PFSK-1 (cell line): ENCODE data around the gene DYNC2H1.

Source experiments
- FOXP2 ChIP-seq: optimal IDR thresholded peaks from 2 replicates; pipeline ENCODE3; 2011; ENCODE audit warnings: borderline replicate concordance, control low read depth, inconsistent platforms; ENCODE audit not compliant: insufficient read depth; ENCODE audit errors: extremely low read length, extremely low read depth
- POLR2AphosphoS5 ChIP-seq: IDR thresholded peaks from 2 replicates; pipeline ENCODE4 v1.6.1; 2012; ENCODE audit warnings: low read depth, mild to moderate bottlenecking, control low read depth, low read length, moderate library complexity
- REST ChIP-seq, 2 experiments: IDR thresholded peaks; 2 replicates each; pipeline versions ENCODE4 v1.6.1 to v1.8.0; 2011 to 2012; ENCODE audit warnings: low read depth in 2 of 2, low read length in 2 of 2, control low read depth in 1 of 2, inconsistent platforms in 1 of 2, mild to moderate bottlenecking in 1 of 2, moderate library complexity in 1 of 2; ENCODE audit not compliant: insufficient read depth in 1 of 2
- SIN3A ChIP-seq: IDR thresholded peaks from 2 replicates; pipeline ENCODE4 v1.6.1; 2012; ENCODE audit warnings: mild to moderate bottlenecking, low read length, moderate library complexity, borderline replicate concordance; ENCODE audit not compliant: insufficient read depth
- TAF1 ChIP-seq: IDR thresholded peaks from 2 replicates; pipeline ENCODE4 v1.6.1; 2012; ENCODE audit warnings: low read length, control low read depth, borderline replicate concordance; ENCODE audit not compliant: insufficient read depth

DYNC2H1 gene

GRCh38 chr11:103097279-103097678 lies 11.9 kb upstream of the DYNC2H1 start:
- TF ChIP-seq REST (IDR thresholded peaks at IDR 0.05; ENCODE audit: insufficient read depth in 1 of 2, low read depth in 2 of 2, low read length in 2 of 2), result no peak
- no peak for TF ChIP-seq FOXP2
- TF ChIP-seq SIN3A, result no peak
- TF ChIP-seq POLR2AphosphoS5, result no peak
- no peak for TF ChIP-seq TAF1

GRCh38 chr11:103109818-103110388 lies 677 bp downstream of the DYNC2H1 start:
- TF ChIP-seq SIN3A, result no peak
- TF ChIP-seq TAF1, result no peak
- TF ChIP-seq FOXP2, result no peak
- TF ChIP-seq POLR2AphosphoS5, result no peak
- no peak for TF ChIP-seq REST (IDR thresholded peaks at IDR 0.05; ENCODE audit: insufficient read depth in 1 of 2, low read depth in 2 of 2, low read length in 2 of 2)

- no peak for TF ChIP-seq FOXP2
- TF ChIP-seq REST (IDR thresholded peaks at IDR 0.05; ENCODE audit: insufficient read depth in 1 of 2, low read depth in 2 of 2, low read length in 2 of 2), result no peak
- no peak for TF ChIP-seq POLR2AphosphoS5
- TF ChIP-seq SIN3A, result no peak
- no peak for TF ChIP-seq TAF1
These were observed 1.2 kb downstream of the DYNC2H1 start for GRCh38 chr11:103110391-103110790.

- TF ChIP-seq POLR2AphosphoS5 (no peak), REST (IDR thresholded peaks at IDR 0.05; ENCODE audit: insufficient read depth in 1 of 2, low read depth in 2 of 2, low read length in 2 of 2) (no peak), FOXP2 (no peak), TAF1 (no peak), SIN3A (no peak)
These were observed 2.2 kb downstream of the DYNC2H1 start for GRCh38 chr11:103111400-103111799.
